HL-60 (cell line): ENCODE results near the gene RTN4RL1.

Experiments used
- DNase-seq, 2 experiments: peaks; one replicate each; pipeline ENCODE4 v3.0.0-alpha.2; 2010 to 2020; ENCODE audit warnings: low read depth in 1 of 2, low spot score in 1 of 2
- H3K27ac ChIP-seq: fragments of 250-450 bp; sonication (Bioruptor Pico); replicated peaks from 2 replicates; pipeline ENCODE4 v1.5.1; 2020; ENCODE audit warnings: mild to moderate bottlenecking, moderate library complexity
- H3K27me3 ChIP-seq: fragments of 250-450 bp; sonication (Bioruptor Pico); 2 replicates; pipeline ENCODE4 v1.5.1; 2021; ENCODE audit warnings: mild to moderate bottlenecking, moderate library complexity; ENCODE audit not compliant: insufficient read depth, poor library complexity, severe bottlenecking
- H3K4me3 ChIP-seq: replicated peaks from 2 replicates; pipeline ENCODE4 v1.5.1; 2011; ENCODE audit warnings: mild to moderate bottlenecking, control low read depth, low read length; ENCODE audit not compliant: insufficient read depth
- GABPA ChIP-seq: IDR thresholded peaks from 2 replicates; pipeline ENCODE4 v1.6.1; 2012; ENCODE audit warnings: low read depth
- POLR2AphosphoS5 ChIP-seq: IDR thresholded peaks from 2 replicates; pipeline ENCODE4 v1.6.1; 2012; ENCODE audit warnings: low read depth
- SPI1 ChIP-seq: IDR thresholded peaks from 2 replicates; pipeline ENCODE4 v1.6.1; 2012; ENCODE audit warnings: low read depth, mild to moderate bottlenecking, borderline replicate concordance
- TF ChIP-seq, protein P1 (sequence below): IDR thresholded peaks from 2 replicates; pipeline ENCODE4 v1.6.1; 2012; ENCODE audit warnings: low read depth; ENCODE audit not compliant: insufficient replicate concordance
- TF ChIP-seq, protein P2 (sequence below): IDR thresholded peaks from one replicate; pipeline ENCODE4 v1.5.1; 2011; ENCODE audit warnings: low read length, control low read depth, inconsistent platforms; ENCODE audit not compliant: insufficient read depth

Gene RTN4RL1

DNA sequence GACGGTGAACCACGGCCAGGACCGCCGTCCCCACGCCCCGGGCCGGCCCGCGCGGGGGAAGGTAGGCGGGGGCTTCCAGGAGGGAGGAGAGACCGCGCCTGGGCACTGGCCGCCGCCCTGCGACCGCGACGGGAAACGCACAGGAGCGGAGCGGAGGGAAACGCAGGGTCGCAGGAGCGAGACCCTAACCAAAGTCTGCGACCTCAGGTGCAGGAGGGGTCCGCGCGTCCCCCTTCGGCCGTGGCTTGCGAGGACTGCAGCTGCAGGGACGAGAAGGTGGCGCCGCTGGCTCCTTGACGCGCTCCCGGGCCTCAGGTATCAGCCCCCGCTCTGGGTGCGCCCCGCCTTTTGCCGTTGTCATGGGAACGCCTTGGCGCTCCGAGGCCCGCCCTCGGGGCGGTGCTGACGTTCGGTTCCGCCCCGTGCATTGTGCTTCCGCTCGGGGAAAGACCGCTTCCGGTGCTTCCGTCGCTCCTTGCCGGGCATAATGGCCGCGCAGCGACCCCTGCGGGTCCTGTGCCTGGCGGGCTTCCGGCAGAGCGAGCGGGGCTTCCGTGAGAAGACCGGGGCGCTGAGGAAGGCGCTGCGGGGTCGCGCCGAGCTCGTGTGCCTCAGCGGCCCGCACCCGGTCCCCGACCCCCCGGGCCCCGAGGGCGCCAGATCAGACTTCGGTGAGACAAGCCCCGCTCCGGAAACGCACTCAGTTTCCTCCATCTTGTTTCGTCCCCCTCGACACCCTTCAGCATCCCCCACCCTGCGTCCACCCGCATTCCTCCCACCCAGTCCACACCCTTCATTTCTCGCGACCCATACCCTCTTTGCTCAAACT, 16.6 kb upstream of the RTN4RL1 start, which contains the start of gene OVCA2:
TSS of gene OVCA2 (plus strand) at position 462 of the 829 bp plus-strand sequence. CDS start at position 488, 26 bp downstream.
- Histone ChIP-seq H3K27ac (peak within 1 kb of the TSS; percentile 82), H3K27me3 (no peaks in the 10 kb centered on the region), H3K4me3 (peak within 1 kb of the TSS; percentile 65)
- peak; percentile 74 to 79 for DNase-seq
- TF ChIP-seq, protein P1, sequence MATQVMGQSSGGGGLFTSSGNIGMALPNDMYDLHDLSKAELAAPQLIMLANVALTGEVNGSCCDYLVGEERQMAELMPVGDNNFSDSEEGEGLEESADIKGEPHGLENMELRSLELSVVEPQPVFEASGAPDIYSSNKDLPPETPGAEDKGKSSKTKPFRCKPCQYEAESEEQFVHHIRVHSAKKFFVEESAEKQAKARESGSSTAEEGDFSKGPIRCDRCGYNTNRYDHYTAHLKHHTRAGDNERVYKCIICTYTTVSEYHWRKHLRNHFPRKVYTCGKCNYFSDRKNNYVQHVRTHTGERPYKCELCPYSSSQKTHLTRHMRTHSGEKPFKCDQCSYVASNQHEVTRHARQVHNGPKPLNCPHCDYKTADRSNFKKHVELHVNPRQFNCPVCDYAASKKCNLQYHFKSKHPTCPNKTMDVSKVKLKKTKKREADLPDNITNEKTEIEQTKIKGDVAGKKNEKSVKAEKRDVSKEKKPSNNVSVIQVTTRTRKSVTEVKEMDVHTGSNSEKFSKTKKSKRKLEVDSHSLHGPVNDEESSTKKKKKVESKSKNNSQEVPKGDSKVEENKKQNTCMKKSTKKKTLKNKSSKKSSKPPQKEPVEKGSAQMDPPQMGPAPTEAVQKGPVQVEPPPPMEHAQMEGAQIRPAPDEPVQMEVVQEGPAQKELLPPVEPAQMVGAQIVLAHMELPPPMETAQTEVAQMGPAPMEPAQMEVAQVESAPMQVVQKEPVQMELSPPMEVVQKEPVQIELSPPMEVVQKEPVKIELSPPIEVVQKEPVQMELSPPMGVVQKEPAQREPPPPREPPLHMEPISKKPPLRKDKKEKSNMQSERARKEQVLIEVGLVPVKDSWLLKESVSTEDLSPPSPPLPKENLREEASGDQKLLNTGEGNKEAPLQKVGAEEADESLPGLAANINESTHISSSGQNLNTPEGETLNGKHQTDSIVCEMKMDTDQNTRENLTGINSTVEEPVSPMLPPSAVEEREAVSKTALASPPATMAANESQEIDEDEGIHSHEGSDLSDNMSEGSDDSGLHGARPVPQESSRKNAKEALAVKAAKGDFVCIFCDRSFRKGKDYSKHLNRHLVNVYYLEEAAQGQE, result peak; percentile 54
- TF ChIP-seq, protein P2, sequence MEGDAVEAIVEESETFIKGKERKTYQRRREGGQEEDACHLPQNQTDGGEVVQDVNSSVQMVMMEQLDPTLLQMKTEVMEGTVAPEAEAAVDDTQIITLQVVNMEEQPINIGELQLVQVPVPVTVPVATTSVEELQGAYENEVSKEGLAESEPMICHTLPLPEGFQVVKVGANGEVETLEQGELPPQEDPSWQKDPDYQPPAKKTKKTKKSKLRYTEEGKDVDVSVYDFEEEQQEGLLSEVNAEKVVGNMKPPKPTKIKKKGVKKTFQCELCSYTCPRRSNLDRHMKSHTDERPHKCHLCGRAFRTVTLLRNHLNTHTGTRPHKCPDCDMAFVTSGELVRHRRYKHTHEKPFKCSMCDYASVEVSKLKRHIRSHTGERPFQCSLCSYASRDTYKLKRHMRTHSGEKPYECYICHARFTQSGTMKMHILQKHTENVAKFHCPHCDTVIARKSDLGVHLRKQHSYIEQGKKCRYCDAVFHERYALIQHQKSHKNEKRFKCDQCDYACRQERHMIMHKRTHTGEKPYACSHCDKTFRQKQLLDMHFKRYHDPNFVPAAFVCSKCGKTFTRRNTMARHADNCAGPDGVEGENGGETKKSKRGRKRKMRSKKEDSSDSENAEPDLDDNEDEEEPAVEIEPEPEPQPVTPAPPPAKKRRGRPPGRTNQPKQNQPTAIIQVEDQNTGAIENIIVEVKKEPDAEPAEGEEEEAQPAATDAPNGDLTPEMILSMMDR, result no peak
- TF ChIP-seq SPI1, result 0 out of 2 replicates have a peak, but pooled peaks have one; percentile 7
- TF ChIP-seq POLR2AphosphoS5, result peak; percentile 60
- peak; percentile 93 for TF ChIP-seq GABPA

DNA sequence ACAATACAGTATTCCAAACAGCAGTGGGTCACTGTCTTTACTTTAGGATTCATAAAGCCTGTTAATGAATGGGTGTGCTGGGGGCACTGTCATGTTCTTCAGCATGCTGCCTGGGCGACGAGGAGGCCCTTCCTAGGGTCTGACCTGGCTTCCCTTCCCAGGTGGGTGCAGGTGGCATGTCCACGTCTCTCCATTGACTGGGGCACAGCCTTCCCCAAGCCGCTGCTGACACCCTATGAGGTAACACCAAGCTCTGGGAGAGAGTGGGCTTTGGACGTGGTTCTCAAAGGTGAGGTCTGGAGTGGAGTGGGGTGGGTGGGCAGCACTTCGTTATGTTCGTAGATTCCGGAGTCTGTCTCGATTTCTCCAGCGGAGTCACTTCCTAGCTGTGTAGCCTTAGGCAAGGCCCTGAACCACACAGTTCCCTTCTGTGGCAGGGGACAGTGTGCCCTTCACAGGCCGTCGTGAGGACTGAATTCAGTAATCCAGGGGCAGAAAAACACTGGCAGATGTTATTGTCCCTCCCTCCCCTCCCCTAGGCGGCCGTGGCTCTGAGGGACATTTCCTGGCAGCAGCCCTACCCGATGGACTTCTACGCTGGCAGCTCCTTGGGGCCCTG, 15.9 kb upstream of the RTN4RL1 start:
- Histone ChIP-seq H3K27me3 (no peaks in the 10 kb centered on the region), H3K27ac (no peak overlapping the region), H3K4me3 (no peak overlapping the region)
- no peak for DNase-seq
- TF ChIP-seq GABPA, result no peak
- no peak for TF ChIP-seq POLR2AphosphoS5
- TF ChIP-seq, protein P1, result no peak
- TF ChIP-seq SPI1, result no peak
- TF ChIP-seq, protein P2, result no peak

DNA sequence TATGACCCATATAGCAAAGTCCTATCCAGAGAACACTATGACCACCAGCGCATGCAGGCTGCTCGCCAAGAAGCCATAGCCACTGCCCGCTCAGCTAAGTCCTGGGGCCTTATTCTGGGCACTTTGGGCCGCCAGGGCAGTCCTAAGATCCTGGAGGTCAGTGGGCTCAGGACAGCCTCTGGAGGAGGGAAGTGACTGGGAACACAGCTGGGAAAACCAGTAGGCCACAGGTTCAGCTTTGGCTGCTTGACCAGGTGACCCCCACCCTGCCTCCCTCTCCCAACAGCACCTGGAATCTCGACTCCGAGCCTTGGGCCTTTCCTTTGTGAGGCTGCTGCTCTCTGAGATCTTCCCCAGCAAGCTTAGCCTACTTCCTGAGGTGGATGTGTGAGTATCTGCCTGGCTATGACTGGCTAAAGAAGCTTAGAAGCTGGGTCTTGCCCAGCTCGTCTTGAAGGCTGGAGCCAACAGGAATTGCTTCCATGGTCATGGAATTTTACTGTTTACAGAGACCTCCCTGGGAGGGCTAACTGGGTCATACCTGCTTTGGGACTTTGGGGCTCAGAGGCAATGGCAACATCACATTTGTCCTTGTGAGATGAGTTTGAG, 15.2 kb upstream of the RTN4RL1 start:
- Histone ChIP-seq H3K27me3 (no peaks in the 10 kb centered on the region), H3K27ac (no peak overlapping the region), H3K4me3 (no peak overlapping the region)
- TF ChIP-seq SPI1, result no peak
- TF ChIP-seq, protein P2, result no peak
- TF ChIP-seq POLR2AphosphoS5, result no peak
- TF ChIP-seq, protein P1, result no peak
- no peak for TF ChIP-seq GABPA
- no peak for DNase-seq
